ENCODE measurements around the gene PTPRU. TPM values are rescaled to one million over a fixed set of nuclear protein-coding genes. Genes with fewer than 3 reads are reported as not detected.

PTPRU gene
- total and polyA plus RNA-seq, 2 experiments from 2014 or later: 23.2 to 89.7 TPM

DNA sequence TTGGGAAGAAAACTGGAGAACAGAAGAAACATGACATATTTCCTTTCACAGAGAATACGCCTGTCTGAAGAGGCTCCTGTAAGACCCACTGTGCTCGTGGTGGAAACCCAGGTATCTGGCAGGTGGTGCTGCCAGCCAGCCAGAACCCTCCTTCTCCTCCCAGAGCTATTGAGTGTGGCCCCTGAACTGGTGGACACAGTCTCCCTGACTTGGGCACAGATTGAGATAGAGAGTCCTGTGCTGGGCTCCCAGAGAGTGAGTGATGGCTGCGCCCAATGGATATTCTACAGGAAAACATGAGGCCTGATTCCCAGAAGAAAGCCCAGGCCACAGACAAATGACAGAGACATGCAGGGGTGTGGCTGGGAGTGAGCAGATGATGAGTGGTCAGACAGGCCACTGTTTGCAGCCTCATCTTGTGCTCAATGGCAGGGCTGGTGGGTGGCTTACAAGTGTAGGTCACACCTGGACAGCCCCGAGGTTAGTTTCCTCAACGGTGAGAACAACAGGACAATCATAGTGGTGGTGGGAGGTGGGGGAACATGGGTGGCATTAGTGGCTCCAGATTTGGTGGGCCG, 127.9 kb downstream of the PTPRU start:
- Histone ChIP-seq H3K27ac (no peak overlapping the region), H3K9me3 (ENCODE audit: low read depth) (no peaks in the 10 kb centered on the region), H3K4me1 (ENCODE audit: low read depth) (peaks cover 18% of the 10 kb centered on the region), H3K4me3 (no peak overlapping the region), H3K27me3 (no peaks in the 10 kb centered on the region), H3K36me3 (no peaks in the 10 kb centered on the region)
- no peak for DNase-seq (ENCODE audit: low read depth in 1 of 2, low spot score in 1 of 2)
- no peak for TF ChIP-seq CTCF (IDR thresholded peaks at IDR 0.05; ENCODE audit: low read depth, low read length)

DNA sequence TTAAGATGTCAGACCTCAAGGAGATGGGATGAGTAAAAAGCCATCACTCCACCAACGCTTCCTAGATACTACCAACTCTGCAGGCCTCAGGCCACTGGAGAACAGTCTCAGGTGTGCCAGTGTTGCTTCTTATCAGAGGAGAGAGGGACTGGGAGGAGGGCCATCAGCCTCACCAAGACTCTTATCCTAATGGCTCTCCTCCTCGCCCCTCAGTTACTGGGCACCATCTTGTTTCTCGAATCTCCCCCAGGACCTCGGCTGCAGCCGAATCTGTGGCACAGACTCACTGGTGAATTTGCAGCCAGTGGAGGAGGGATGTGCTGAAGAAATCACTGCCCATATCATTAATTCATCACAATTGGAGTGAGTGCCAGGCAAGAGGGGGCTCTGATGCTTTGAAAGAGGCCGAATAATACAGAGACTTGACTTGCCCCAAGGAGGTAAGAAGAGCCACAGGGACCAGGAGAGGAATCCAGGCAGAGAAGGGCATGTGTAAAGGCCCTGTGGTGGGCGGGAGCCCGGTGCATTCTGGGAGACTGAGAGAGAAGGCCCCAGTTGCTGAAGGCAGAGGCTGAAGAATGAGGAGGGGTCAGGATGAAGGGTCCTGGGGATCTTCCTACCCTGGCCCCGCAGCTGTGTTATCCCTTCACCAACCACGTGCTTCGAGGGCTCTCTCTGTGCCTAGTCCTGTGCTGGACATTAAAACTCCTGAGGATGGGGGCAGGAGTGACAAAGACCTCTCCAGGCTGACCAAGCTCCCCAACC, 129.8 kb downstream of the PTPRU start:
- TF ChIP-seq CTCF (IDR thresholded peaks at IDR 0.05; ENCODE audit: low read depth, low read length): no peak
- no peak for DNase-seq (ENCODE audit: low read depth in 1 of 2, low spot score in 1 of 2)

GRCh38 chr1:29368936-29369932, 132.9 kb downstream of the PTPRU start:
- Histone ChIP-seq H3K36me3 (no peaks in the 10 kb centered on the region), H3K27me3 (peaks cover 15% of the 10 kb centered on the region), H3K4me3 (no peak overlapping the region), H3K4me1 (ENCODE audit: low read depth) (peaks cover 15% of the 10 kb centered on the region), H3K9me3 (ENCODE audit: low read depth) (no peaks in the 10 kb centered on the region), H3K27ac (no peak overlapping the region)
- DNase-seq (ENCODE audit: low read depth in 1 of 2, low spot score in 1 of 2): no peak
- no peak for TF ChIP-seq CTCF (IDR thresholded peaks at IDR 0.05; ENCODE audit: low read depth, low read length)

More for the DNA sequence above, 129.8 kb downstream of the PTPRU start:
- Histone ChIP-seq H3K4me1 (ENCODE audit: low read depth) (peaks cover 17% of the 10 kb centered on the region), H3K36me3 (no peaks in the 10 kb centered on the region), H3K9me3 (ENCODE audit: low read depth) (no peaks in the 10 kb centered on the region), H3K27ac (no peak overlapping the region), H3K4me3 (no peak overlapping the region), H3K27me3 (no peaks in the 10 kb centered on the region)

GRCh38 chr1:29370067-29370466, 133.7 kb downstream of the PTPRU start:
- Histone ChIP-seq H3K4me3 (no peak overlapping the region), H3K36me3 (no peaks in the 10 kb centered on the region), H3K27me3 (peaks cover 15% of the 10 kb centered on the region), H3K27ac (no peak overlapping the region), H3K9me3 (ENCODE audit: low read depth) (no peaks in the 10 kb centered on the region), H3K4me1 (ENCODE audit: low read depth) (peaks cover 7% of the 10 kb centered on the region)
- no peak for TF ChIP-seq CTCF (IDR thresholded peaks at IDR 0.05; ENCODE audit: low read depth, low read length)
- DNase-seq (ENCODE audit: low read depth in 1 of 2, low spot score in 1 of 2): no peak

DNA sequence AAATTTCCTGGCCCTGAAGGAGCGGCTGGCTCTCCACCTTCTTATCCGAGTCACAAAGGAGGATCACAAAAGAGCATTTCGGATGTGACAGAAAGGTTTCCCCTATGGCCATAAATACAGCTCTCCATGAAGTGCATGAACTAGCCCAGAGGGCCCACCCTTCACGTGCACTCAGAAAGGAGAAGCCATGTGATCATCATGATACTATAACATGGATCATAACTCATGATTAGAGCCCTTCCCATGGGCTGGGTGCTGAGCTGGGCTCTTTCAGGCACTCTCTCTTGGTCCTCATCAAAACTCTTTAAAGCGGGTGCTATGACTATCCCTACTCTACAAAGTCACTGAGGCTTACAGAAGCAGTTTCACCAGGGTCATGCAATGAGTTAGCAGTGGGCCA, 135.0 kb downstream of the PTPRU start:
- TF ChIP-seq CTCF (IDR thresholded peaks at IDR 0.05; ENCODE audit: low read depth, low read length): no peak
- no peak for DNase-seq (ENCODE audit: low read depth in 1 of 2, low spot score in 1 of 2)
- no peaks in the 10 kb centered on the region for H3K4me1 ChIP-seq (ENCODE audit: low read depth)
- H3K36me3 ChIP-seq: no peaks in the 10 kb centered on the region
- H3K27me3 ChIP-seq: peaks cover 15% of the 10 kb centered on the region
- H3K4me3 ChIP-seq: no peak overlapping the region
- no peak overlapping the region for H3K27ac ChIP-seq
- no peaks in the 10 kb centered on the region for H3K9me3 ChIP-seq (ENCODE audit: low read depth)

Measured in cardiac muscle cell (in vitro differentiated cells and primary cell).